T-helper 1 cell treated with Interleukin-12 subunit alpha and Interleukin-12 subunit beta and Interleukin-4 antibody, amounts not matched to agents 30 μg/mL and 1 μg/mL, for 36 hours (primary cell): ENCODE measurements around the gene PCNP.
"Not testable (repeated sequence)": the region's sequence is repeated elsewhere in the genome, so short reads cannot be mapped to it uniquely, and the experiment has no call there.

Experiments used
- H3K27ac Mint-ChIP-seq: one replicate; pipeline ENCODE4 v1.8.0; 2021; ENCODE audit warnings: mild to moderate bottlenecking, mixed read lengths
- H3K27me3 Mint-ChIP-seq: one replicate; pipeline ENCODE4 v1.8.0; 2021; ENCODE audit warnings: low read depth, mixed read lengths
- H3K36me3 Mint-ChIP-seq: one replicate; pipeline ENCODE4 v1.8.0; 2021; ENCODE audit warnings: low read depth, mixed read lengths
- H3K4me1 Mint-ChIP-seq: one replicate; pipeline ENCODE4 v1.8.0; 2021; ENCODE audit warnings: low read depth, mixed read lengths
- H3K4me3 Mint-ChIP-seq: one replicate; pipeline ENCODE4 v1.8.0; 2021; ENCODE audit warnings: mild to moderate bottlenecking, moderate library complexity, mixed read lengths
- H3K9me3 Mint-ChIP-seq: one replicate; pipeline ENCODE4 v1.8.0; 2021; ENCODE audit warnings: mixed read lengths

Gene PCNP

DNA sequence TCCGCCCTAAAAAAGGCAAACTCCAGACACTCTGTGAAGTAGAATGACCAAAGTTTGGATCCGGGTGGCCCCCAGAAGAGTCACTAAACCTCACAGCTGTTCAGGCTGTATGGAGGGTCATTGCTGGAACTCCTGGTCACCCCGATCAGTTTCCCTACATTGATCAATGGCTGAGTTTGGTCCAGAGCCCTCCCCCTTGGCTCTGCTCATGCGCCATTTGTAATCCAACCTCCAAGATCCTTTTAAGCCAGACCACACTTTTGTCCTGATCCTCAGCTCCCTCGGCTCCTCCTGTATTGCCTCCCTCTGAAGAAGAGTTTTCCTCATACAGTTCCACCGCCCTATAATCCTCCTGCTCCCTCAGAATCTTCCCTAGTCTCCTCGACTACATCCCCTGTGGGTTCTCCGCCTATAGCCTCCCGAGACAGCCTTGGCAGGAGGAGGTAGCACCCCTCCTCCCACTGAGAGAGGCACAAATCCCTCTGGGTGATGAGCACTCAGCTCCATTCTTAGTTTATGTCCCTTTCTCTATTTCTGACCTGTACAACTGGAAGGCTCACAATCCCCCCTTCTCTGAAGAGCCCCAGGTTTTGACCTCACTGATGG lies 60.7 kb downstream of the PCNP start:
- Mint-ChIP-seq H3K27me3 (no peaks in the 10 kb centered on the region), H3K36me3 (no peaks in the 10 kb centered on the region), H3K9me3 (no peaks in the 10 kb centered on the region)

DNA sequence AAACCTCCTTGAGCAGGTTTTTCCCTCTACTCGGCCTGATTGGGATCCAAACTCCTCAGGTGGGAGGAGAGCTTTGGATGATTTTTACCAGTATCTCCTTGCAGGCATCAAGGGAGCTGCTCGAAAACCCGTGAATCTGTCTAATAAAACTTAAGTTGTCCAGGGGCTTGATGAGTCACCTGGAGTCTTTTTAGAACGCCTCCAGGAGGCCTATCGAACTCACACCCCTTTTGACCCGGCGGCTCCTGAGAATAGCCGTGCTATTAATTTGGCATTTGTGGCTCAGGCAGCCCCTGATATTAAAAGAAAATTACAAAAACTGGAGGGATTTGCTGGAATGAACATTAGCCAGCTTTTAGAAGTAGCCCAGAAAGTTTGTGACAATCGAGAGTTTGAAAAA lies 61.4 kb downstream of the PCNP start:
- no peak overlapping the region for H3K27ac Mint-ChIP-seq
- no peaks in the 10 kb centered on the region for H3K27me3 Mint-ChIP-seq
- H3K4me1 Mint-ChIP-seq, result peaks cover 2% of the 10 kb centered on the region
- H3K4me3 Mint-ChIP-seq, result no peak overlapping the region
- no peaks in the 10 kb centered on the region for H3K36me3 Mint-ChIP-seq
- no peaks in the 10 kb centered on the region for H3K9me3 Mint-ChIP-seq

More for the DNA sequence above, 60.7 kb downstream of the PCNP start:
- no peak overlapping the region for H3K4me3 Mint-ChIP-seq
- peaks cover 2% of the 10 kb centered on the region for H3K4me1 Mint-ChIP-seq
- no peak overlapping the region for H3K27ac Mint-ChIP-seq

DNA sequence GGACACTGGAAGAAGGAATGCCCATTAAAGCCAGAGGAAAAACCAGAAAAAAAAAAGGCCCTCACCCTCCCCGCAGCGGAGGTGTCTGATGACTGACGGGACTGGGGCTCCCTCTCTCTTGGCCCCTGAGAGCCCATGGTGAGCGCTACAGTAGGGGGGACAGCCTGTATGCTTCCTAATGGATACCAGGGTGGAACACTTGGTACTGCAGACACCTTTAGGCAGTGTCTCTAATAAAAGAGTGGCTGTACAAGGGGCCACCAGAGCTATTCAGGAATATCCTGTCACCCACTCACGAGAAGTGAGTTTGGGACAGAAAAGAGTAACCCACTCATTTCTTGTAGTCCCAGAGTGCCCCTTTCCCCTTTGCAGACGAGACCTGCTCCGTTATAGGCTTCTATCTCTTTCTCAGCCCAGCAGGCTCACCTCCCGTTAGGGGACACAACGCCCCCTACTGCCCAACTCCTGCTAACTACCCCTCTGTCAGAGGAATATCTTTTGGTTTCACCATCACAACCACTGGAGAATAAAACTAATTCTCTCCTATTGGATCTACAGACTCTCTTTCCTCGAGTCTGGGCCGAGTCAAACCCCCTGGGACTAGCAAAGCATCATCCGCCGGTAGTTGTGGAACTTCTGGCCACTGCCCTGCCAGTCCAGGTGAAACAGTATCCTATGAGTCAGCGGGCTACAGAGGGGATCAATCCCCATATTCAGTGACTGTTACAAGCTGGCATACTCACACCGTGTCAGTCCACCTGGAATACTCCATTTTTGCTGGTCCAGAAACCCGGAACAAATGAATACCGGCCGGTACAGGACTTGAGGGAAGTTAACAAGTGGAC lies 62.2 kb downstream of the PCNP start:
- Mint-ChIP-seq H3K4me3 (no peak overlapping the region), H3K9me3 (no peaks in the 10 kb centered on the region), H3K27ac (no peak overlapping the region), H3K4me1 (peaks cover 2% of the 10 kb centered on the region), H3K36me3 (no peaks in the 10 kb centered on the region), H3K27me3 (no peaks in the 10 kb centered on the region)

DNA sequence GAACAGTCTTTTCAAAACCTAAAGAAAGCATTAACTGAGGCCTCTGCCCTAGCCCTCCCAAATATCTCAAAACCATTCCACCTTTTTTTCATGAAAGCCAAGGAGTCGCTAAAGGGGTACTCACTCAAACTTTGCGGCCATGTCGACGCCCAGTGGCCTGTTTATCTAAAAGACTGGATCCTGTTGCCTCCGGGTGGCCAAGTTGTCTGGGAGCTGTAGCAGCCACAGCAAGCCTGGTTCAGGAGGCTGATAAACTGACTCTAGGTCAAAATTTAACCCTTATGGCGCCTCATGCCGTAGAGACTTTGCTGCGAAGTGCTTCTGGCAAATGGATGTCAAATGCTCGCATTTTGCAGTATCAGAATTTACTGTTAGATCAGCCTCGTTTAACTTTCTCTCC lies 63.5 kb downstream of the PCNP start:
- Mint-ChIP-seq H3K36me3 (no peaks in the 10 kb centered on the region), H3K4me1 (peaks cover 2% of the 10 kb centered on the region), H3K9me3 (no peaks in the 10 kb centered on the region), H3K27ac (no peak overlapping the region), H3K27me3 (no peaks in the 10 kb centered on the region), H3K4me3 (no peak overlapping the region)

DNA sequence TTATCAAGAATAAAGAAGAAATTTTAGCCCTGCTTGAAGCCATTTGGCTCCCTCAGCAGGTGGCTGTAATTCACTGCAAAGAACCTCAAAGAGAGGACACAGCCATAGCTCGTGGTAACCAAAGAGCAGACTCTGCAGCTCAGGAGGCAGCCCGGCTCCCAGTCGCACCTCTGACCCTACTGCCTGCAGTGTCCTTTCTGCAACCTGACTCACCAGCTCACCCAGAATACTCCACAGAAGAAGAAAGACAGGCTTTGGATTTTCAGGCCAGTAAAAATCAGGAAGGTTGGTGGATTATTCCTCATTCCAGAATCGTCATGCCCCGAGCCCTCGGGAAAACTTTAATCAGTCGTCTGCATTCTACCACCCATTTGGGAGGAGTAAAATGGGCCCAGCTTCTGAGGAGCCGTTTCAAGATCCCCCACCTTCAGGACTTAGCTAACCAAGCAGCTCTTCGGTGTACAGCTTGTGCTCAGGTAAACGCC lies 64.3 kb downstream of the PCNP start:
- Mint-ChIP-seq H3K4me1 (peaks cover 2% of the 10 kb centered on the region), H3K9me3 (no peaks in the 10 kb centered on the region), H3K36me3 (no peaks in the 10 kb centered on the region), H3K4me3 (no peak overlapping the region), H3K27ac (no peak overlapping the region), H3K27me3 (no peaks in the 10 kb centered on the region)

DNA sequence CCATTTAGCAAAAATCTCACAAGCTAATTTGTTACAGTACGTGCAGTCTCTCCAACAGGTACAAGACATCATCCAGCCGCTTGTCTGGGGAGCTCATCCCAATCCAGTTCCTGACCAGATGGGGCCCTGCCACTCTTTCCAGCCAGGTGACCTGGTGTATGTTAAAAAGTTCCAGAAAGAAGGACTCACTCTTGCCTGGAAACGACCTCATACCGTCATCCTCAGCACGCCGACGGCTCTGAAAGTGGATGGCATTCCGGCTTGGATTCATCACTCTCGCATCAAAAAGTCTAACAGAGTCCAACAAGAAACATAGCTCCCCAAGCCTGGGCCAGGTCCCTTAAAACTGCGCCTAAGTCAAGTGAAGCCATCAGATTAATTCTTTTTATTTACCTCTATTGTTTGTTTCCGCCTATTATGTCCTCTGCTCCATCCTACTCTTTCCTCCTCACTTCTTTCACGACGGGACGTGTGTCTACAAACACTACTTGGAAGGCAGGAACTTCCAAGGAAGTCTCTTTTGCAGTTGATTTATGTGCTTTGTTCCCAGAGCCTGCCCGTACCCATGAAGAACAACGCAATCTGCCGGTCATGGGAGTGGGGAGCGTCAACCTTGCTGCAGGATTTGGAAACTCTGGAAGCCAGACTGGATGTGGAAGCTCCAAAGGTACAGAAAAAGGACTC lies 65.4 kb downstream of the PCNP start:
- Mint-ChIP-seq H3K9me3 (no peaks in the 10 kb centered on the region), H3K4me3 (no peak overlapping the region), H3K27ac (no peak overlapping the region), H3K27me3 (no peaks in the 10 kb centered on the region), H3K4me1 (peaks cover 10% of the 10 kb centered on the region), H3K36me3 (no peaks in the 10 kb centered on the region)

DNA sequence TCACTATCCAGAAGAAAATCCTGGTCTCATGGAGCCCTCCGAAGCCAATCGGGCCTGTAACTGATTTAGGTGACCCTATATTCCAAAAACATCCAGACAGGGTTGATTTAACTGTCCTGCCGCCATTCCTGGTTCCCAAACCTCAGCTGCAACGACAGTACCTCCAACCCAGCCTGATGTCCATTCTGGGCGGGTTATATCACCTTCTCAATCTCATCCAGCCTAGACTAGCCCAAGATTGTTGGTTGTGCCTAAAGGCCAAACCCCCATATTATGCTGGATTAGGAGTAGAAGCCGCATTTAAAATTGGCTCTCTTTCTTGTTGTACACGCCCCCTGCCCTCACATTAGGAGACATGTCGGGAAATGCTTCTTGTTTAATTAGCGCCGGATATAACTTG lies 66.3 kb downstream of the PCNP start:
- H3K27ac Mint-ChIP-seq, result no peak overlapping the region
- no peak overlapping the region for H3K4me3 Mint-ChIP-seq
- no peaks in the 10 kb centered on the region for H3K9me3 Mint-ChIP-seq
- H3K36me3 Mint-ChIP-seq, result no peaks in the 10 kb centered on the region
- no peaks in the 10 kb centered on the region for H3K27me3 Mint-ChIP-seq
- peaks cover 12% of the 10 kb centered on the region for H3K4me1 Mint-ChIP-seq

DNA sequence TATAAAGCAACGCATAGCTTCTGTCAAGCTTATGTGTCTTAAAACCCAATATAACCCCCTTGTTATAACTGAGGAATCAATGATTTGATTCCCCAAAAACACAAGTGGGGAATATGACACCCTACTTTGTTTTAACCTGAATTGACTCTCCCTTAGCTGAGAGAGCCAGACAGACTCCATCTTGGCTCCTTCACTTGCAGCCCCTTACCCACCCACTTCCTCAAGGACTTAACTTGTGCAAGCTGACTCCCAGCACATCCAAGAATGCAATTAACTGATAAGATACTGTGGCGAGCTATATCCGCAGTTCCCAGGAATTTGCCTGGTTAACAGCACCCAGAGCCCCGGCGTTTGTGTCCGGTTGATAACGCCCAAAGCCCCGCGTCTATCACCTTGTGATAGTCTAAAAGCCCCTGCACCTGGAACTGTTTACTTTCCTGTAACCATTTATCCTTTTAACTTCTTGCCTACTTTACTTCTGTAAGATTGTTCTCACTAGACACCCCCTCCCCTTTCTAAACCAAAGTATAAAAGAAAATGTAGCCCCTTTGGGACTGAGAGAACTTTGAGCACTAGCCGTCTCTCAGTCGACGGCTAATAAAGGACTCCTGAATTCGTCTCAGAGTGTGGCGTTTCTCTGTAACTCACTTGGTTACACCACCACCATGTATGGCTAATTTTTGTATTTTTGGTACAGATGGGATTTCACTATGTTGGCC lies 67.6 kb downstream of the PCNP start:
- H3K4me3 Mint-ChIP-seq, H3K9me3 Mint-ChIP-seq, H3K27me3 Mint-ChIP-seq, H3K27ac Mint-ChIP-seq, H3K36me3 Mint-ChIP-seq: not testable (repeated sequence)
- H3K4me1 Mint-ChIP-seq, result peaks cover 11% of the 10 kb centered on the region

DNA sequence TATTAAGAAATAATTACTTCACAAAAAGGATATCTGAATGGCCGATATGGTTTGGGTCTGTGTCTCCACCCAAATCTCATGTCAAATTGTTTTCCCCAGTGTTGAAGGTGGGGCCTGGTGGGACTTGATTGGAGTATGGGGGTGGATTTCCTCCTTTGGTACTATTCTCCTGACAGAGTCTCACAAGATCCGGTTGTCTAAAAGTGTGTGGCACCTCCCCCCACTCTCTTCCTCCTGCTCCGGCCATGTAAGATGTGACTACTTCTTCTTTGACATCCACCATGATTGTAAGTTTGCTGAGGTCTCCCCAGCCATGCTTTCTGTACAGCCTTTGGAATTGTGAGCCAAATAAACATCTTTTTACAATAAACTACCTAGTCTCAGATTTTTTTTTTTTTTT lies 68.5 kb downstream of the PCNP start:
- Mint-ChIP-seq H3K4me3 (no peak overlapping the region), H3K4me1 (peaks cover 11% of the 10 kb centered on the region), H3K27ac (no peak overlapping the region), H3K27me3 (no peaks in the 10 kb centered on the region), H3K36me3 (peaks cover 5% of the 10 kb centered on the region), H3K9me3 (no peaks in the 10 kb centered on the region)

DNA sequence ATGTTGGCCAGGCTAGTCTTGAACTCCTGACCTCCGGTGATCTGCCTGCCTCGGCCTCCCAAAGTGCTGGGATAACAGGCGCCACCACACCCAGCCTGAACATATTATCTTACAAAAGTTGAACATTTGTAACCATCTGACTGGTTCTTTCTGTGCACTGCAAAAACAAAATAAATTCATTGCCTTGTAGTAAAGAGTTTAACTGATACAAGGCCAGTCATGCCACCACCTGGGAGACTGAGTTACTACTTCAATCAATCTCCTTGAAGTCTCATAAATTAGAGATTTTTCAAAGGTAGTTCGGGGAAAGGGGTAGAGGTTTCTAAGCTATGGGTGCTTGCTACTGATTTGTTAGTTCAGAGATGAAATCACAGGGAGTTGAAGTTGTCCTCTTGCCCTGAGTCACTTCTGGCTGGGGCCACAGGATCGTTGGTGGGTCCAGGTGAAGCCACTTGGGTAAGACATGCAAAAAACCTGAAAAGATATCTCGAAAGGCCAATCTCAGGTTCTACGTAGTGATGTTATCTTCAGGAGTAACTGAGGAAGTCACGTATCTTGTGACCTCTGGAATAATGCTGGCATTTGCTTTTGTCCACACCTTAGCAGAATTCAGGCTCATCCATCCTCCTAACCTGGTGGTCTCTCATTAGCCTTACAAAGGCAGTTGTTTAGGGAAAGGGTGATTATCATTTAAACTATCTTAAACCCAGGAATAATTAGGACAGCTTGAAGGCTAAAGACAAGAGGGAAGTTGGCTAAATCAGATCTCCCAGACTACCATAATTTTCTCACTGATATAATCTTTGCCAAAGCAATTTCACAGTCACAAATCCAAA lies 69.2 kb downstream of the PCNP start:
- no peaks in the 10 kb centered on the region for H3K9me3 Mint-ChIP-seq
- H3K27me3 Mint-ChIP-seq, result no peaks in the 10 kb centered on the region
- H3K36me3 Mint-ChIP-seq, result peaks cover 6% of the 10 kb centered on the region
- peak overlapping the region; percentile 1 for H3K27ac Mint-ChIP-seq
- no peak overlapping the region for H3K4me3 Mint-ChIP-seq
- H3K4me1 Mint-ChIP-seq, result peaks cover 11% of the 10 kb centered on the region
